Measurements from ENCODE around the gene GMDS. TPM values are rescaled to one million over a fixed set of nuclear protein-coding genes. Genes with fewer than 3 reads are reported as not detected.

Gene GMDS
- total and polyA plus RNA-seq, 2 of the 8 experiments (the other 6 are each of a cell fraction or from before 2014, with no cell fraction given), result 16.8 to 50.0 TPM

GRCh38 chr6:1997702-1998101, 247.7 kb downstream of the GMDS start:
- H2AFZ ChIP-seq (ENCODE audit: low read length), result no peak overlapping the region
- H3K4me1 ChIP-seq (replicated peaks in 1 of 4; ENCODE audit: control insufficient read depth in 3 of 4, insufficient read depth in 4 of 4, low read length in 3 of 4), result peaks cover 0 to 2% (median 0%) of the 10 kb centered on the region in 4 experiments; a peak in 1 of 7 replicates
- no peak overlapping the region for H3K9ac ChIP-seq (replicated peaks in 1 of 4; ENCODE audit: extremely low read depth in 1 of 4, low read depth in 3 of 4, low read length in 3 of 4)
- DNase-seq (ENCODE audit: low read depth in 1 of 2, low spot score in 2 of 2), result no peak
- no peak overlapping the region for H2BK5ac ChIP-seq (ENCODE audit: low read depth, low read length)
- POLR2A ChIA-PET (ENCODE audit: partially characterized antibody), result no interaction called here
- FAIRE-seq, result no peak
- H3K18ac ChIP-seq (ENCODE audit: extremely low read depth, low read length), result no peak overlapping the region
- H3K36me3 ChIP-seq (ENCODE audit: control insufficient read depth in 2 of 4, insufficient read depth in 4 of 4, low read length in 3 of 4), result no peaks in the 10 kb centered on the region
- H2BK120ac ChIP-seq (replicated peaks; ENCODE audit: low read depth, low read length), result no peak overlapping the region
- no peak overlapping the region for H2BK20ac ChIP-seq (ENCODE audit: low read length)
- H4K8ac ChIP-seq (ENCODE audit: extremely low read depth, insufficient read depth, low read length), result no peak overlapping the region
- no peak overlapping the region for H4K5ac ChIP-seq (ENCODE audit: insufficient read length, low read depth, low read length)
- H3K4ac ChIP-seq (replicated peaks; ENCODE audit: insufficient read length, low read depth, low read length), result no peak overlapping the region
- no peak overlapping the region for H3K23ac ChIP-seq (ENCODE audit: insufficient read length)
- CTCF ChIA-PET (ENCODE audit: partially characterized antibody), result interaction anchor here (0.7 to 0.9 kb wide), 2 partner anchors 14 to 54 kb away, joined by 3 read pairs; no protein-coding TSS in a partner anchor
- no peaks in the 10 kb centered on the region for H4K20me1 ChIP-seq (replicated peaks in 1 of 2; ENCODE audit: control insufficient read depth in 1 of 2, insufficient read depth in 2 of 2, low read length in 2 of 2)
- H3K79me2 ChIP-seq (ENCODE audit: control insufficient read depth in 1 of 2, insufficient read depth in 2 of 2, low read length in 2 of 2), result no peaks in the 10 kb centered on the region
- H3K4me2 ChIP-seq (ENCODE audit: insufficient read depth in 1 of 2, low read depth in 2 of 2, low read length in 2 of 2), result no peak overlapping the region
- no peaks in the 10 kb centered on the region for H3K23me2 ChIP-seq (ENCODE audit: low read depth, low read length)
- H3K4me3 ChIP-seq (ENCODE audit: extremely low read depth in 1 of 4, insufficient read depth in 2 of 4, low read depth in 3 of 4, low read length in 4 of 4), result no peak overlapping the region
- no peak overlapping the region for H2BK15ac ChIP-seq (ENCODE audit: low read length)
- no peak overlapping the region for H2AK5ac ChIP-seq (ENCODE audit: low read depth, low read length)
- no peak overlapping the region for H2BK12ac ChIP-seq (ENCODE audit: low read depth, low read length)
- WGBS, 2 experiments (ENCODE audit: extremely low coverage in 1 of 2, insufficient coverage in 1 of 2, insufficient read length in 1 of 2, insufficient replicate concordance in 2 of 2, low coverage in 1 of 2, low lambda C conversion rate in 2 of 2, missing lambda C conversion rate in 1 of 2), result 86% methylated on average over 3 of the region's 3 CpGs; no CpG with 5 or more reads in 1 of the 2 experiments
- H3K14ac ChIP-seq (ENCODE audit: insufficient read length), result no peak overlapping the region
- no peaks in the 10 kb centered on the region for H3K27me3 ChIP-seq (replicated peaks in 1 of 4; ENCODE audit: control insufficient read depth in 3 of 4, extremely low read depth in 1 of 4, insufficient read depth in 3 of 4, low read length in 3 of 4)
- no peak overlapping the region for H4K91ac ChIP-seq (replicated peaks; ENCODE audit: insufficient read length, low read length)
- H3K9me3 ChIP-seq (ENCODE audit: insufficient read depth in 2 of 2, low read depth in 1 of 2, low read length in 1 of 2), result no peaks in the 10 kb centered on the region
- H3K56ac ChIP-seq (replicated peaks; ENCODE audit: insufficient read length, low read depth, low read length), result no peak overlapping the region
- H3K27ac ChIP-seq (ENCODE audit: low read depth, low read length), result no peak overlapping the region
- H3K79me1 ChIP-seq (ENCODE audit: low read depth, low read length), result no peaks in the 10 kb centered on the region
- TF ChIP-seq NANOG (IDR thresholded peaks at IDR 0.05; ENCODE audit: insufficient read depth, low read depth, low read length, poor library complexity, severe bottlenecking), result no peak
- no peak for TF ChIP-seq CEBPB (IDR thresholded peaks at IDR 0.05; ENCODE audit: low read depth, low read length)
- no peak for TF ChIP-seq RFX5 (IDR thresholded peaks at IDR 0.05; ENCODE audit: borderline replicate concordance, low read depth, low read length)
- no peak for TF ChIP-seq NRF1 (IDR thresholded peaks at IDR 0.05; ENCODE audit: low read depth, low read length)
- no peak for TF ChIP-seq SP2 (IDR thresholded peaks at IDR 0.05; ENCODE audit: low read length)
- TF ChIP-seq SAP30 (IDR thresholded peaks at IDR 0.05; ENCODE audit: insufficient read depth, insufficient replicate concordance, low read length), result no peak
- TF ChIP-seq PHF8 (conservative IDR thresholded peaks at IDR 0.05; ENCODE audit: low read depth, low read length), result no peak
- TF ChIP-seq YY1 (IDR thresholded peaks at IDR 0.05; ENCODE audit: low read depth, low read length), result no peak
- no peak for TF ChIP-seq POLR2A (IDR thresholded peaks at IDR 0.05; ENCODE audit: control extremely low read depth in 1 of 2, low read depth in 2 of 2, low read length in 2 of 2)
- no peak for TF ChIP-seq TAF7 (optimal IDR thresholded peaks at IDR 0.05; ENCODE audit: borderline replicate concordance, low read depth, low read length)
- no peak for TF ChIP-seq HDAC6 (IDR thresholded peaks at IDR 0.05; ENCODE audit: low read depth, low read length)
- TF ChIP-seq MAFK (IDR thresholded peaks at IDR 0.05; ENCODE audit: low read depth, low read length), result no peak
- no peak for TF ChIP-seq RBBP5 (IDR thresholded peaks at IDR 0.05; ENCODE audit: borderline replicate concordance, low read depth, low read length)
- TF ChIP-seq GTF2F1 (IDR thresholded peaks at IDR 0.05; ENCODE audit: borderline replicate concordance, low read depth, low read length), result no peak
- no peak for TF ChIP-seq SIN3A (conservative IDR thresholded peaks at IDR 0.05 in 1 of 2, IDR thresholded peaks at IDR 0.05 in 1 of 2; ENCODE audit: low read depth in 1 of 2, low read length in 2 of 2)
